Nucleus accumbens (tissue), 56 donors: ENCODE measurements around the gene FAM181B.

ENCODE experiments used
- DNase-seq, 56 donors: peaks; one replicate each; lab custom pipeline; 2025; lab: John Stamatoyannopoulos, UW

The FAM181B gene, protein sequence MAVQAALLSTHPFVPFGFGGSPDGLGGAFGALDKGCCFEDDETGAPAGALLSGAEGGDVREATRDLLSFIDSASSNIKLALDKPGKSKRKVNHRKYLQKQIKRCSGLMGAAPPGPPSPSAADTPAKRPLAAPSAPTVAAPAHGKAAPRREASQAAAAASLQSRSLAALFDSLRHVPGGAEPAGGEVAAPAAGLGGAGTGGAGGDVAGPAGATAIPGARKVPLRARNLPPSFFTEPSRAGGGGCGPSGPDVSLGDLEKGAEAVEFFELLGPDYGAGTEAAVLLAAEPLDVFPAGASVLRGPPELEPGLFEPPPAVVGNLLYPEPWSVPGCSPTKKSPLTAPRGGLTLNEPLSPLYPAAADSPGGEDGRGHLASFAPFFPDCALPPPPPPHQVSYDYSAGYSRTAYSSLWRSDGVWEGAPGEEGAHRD

DNA sequence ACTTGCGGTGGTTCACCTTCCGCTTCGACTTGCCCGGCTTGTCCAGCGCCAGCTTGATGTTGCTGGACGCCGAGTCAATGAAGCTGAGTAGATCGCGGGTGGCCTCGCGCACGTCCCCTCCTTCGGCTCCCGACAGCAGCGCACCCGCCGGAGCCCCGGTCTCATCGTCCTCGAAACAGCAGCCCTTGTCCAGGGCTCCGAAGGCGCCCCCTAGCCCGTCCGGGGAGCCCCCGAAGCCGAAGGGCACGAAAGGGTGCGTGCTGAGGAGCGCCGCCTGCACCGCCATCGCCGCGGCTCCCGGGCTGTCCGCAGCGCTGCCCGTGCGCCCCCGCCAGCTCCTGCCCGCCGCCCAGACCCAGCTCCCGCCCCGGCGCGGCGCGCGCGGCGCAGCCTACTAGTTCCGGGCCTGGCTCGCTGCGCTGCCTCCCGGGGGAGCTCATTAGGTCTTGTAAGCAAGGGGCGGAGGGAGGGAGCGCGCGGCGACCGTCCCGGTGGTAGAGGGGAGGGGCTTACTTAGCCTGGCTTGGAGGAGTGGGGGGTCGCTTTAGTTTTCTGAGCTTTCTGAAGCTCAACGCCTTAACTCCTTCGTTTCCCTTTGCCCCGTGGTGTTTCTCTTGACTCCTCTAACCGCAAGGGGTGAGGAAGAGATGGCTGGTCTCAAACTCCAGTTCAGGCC, at the start of gene FAM181B:
Gene FAM181B, minus strand, starts transcription at position 421 of the 676 bp plus-strand sequence. Its CDS starts 135 bp downstream, at position 286.
- DNase-seq = peak in 52 of 56 donors; percentile 30 to 94 (median 75)

DNA sequence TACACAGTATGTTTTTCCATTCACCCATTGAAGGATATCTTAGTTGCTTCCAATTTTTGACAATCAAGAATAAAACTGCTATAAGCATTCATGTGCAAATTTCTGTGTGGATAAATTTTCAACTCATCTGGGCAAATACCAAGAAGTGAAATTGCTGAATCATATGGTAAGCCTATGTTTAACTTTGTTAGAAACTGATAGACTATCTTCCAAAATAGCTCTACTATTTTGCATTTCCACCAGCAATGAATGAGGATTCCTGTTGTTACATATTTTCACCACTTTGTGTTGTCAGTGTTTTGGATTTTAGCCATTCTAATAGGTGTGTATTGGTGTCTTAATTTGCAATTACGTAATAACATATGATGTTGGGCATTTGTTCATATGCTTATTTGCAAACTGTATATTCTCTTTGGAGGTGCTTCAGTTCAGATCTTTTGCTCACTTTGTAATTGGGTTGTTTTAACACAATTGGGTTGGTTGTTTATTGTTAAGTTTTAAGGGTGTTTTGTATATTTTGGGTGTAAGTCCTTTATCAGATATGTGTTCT, 49.2 kb upstream of the FAM181B start:
- DNase-seq = no peak

GRCh38 chr11:82778776-82779175, 45.1 kb upstream of the FAM181B start:
- DNase-seq = no peak

GRCh38 chr11:82776377-82776776, 42.7 kb upstream of the FAM181B start:
- DNase-seq = no peak

- peak in 11 of 56 donors; percentile 8 to 48 (median 25) for DNase-seq
These were observed 42.2 kb upstream of the FAM181B start for GRCh38 chr11:82775736-82776346.

DNA sequence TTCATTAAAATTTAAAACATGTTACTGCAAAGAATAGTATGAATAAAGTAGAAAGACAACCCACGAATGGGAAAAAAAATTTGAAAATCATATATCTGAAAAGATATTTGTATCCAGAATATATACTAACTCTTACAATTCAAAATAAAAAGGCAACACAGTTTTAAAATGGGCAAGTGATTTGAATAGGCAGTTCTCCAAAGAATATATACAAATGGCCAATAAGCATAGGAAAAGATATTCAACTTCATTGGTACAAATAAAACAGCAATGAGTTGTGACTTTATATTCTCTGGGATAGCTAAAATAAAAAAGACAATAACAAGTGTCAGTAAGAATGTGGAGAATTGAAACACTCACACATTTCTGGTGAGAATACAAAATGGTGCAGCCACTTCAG, 41.6 kb upstream of the FAM181B start:
- no peak for DNase-seq

- DNase-seq = no peak
These were observed 38.1 kb upstream of the FAM181B start for GRCh38 chr11:82771781-82772180.

DNA sequence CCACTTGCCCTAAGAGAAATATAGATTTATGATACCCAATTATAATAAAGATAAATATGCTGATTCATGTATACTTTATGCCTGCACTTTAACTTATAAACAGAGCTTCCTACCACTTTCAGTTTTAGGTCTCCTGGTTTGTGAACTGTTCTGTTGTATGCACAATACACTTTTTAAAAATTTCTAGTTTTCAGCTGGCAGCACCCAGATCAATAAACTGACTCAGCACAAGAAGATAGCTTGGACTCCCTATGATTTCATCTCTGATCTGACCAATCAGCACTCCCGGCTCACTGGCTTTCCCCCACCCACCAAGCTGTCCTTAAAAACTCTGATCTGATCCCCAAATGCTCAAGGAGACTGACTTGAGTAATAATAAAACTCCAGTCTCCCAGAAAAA, 33.5 kb upstream of the FAM181B start:
- no peak for DNase-seq

- no peak for DNase-seq
These were observed 31.9 kb upstream of the FAM181B start for GRCh38 chr11:82765466-82766034.

DNA sequence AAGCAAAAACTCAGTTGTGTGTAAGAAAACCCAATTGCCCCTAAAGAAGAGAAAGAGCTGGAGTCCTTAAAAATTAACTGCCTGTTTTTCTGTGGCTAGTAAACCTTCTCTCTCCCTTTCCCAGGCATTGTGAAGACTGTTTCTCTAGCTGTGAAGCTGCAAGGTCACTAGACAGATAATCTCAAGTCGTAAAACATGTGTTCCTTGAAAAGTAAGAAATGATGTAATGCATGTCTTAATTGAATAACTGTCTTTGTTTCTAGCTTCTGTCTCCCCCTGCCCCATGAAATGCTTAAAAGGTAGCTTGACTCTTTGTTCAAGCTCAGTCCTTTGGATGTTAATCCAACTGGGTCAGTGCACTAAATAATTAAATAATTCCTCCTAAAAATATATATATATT, 29.5 kb upstream of the FAM181B start:
- DNase-seq = no peak

DNA sequence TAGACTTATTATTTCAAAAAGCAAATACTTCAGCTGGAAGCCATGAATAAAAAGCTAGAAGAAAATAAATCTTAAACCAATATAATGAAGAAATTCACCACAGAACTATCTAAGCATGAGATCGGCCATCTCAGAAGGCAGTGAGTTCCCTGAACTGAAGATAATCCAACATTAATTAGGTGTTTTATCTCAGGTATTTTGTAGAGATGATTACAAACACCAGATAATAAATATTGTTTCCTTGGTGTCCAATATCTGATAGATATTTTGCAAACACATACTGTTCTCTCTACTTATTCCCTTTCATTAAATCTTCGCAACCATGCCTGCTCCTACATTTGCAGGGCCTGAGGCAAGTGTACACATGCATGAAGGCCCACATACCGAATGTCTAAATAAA, 26.0 kb upstream of the FAM181B start:
- DNase-seq = no peak

DNA sequence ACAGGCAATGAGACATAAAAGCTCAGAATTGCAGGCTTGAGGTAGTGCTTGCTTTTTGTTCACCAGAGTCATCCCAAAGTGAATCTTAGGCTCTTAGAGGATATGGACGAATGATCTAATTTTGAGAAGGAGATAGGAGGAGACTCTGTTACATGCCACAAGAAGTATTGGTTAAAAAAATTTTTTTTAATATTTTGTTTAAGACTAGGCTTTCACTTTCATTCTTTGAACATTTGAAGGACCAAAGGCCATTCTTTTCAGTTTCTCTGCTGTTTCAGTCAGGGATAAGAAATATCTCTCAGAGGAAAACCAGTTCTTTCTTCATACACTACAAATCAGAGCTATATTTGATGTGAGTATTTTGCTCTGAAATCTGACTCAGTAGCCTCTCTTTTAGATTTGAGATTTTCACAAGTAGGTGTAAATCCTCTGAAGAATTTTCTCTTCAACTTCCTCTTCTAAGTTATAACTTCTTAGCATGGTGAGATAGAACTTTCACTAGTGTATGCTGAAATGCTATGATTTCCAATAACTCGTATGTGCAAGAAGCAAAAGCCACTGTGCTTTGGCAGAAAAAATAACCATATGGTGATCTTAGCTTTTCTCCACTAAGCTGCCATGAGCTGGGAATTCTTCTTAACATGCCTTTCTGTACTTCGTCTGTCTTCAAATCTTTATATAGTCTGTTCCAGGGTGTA, 24.1 kb upstream of the FAM181B start:
- no peak for DNase-seq

GRCh38 chr11:82756765-82757639, 23.3 kb upstream of the FAM181B start:
- DNase-seq = peak in 46 of 56 donors; percentile 9 to 82 (median 54)

- DNase-seq = no peak
These were observed 20.7 kb upstream of the FAM181B start for GRCh38 chr11:82754410-82754809.

DNA sequence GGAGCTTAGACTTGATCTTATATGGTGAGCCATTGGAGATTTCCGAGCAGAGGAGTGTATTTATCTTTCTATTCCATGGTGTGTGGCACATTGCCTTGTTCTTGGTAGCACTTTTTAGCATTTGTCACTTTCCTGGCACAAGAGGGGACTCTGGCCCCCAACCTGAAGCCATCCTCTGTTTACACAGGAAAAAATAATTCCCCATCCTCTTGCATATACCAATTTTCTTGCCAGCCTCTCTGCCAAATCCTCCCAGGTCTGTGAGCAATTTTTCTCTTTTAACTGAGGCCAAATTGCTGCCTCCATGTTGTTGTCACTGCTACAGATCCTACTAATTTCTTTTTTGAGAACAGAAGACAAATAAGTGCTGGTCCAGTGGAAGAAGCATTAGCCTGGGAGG, 20.3 kb upstream of the FAM181B start:
- DNase-seq = no peak

DNA sequence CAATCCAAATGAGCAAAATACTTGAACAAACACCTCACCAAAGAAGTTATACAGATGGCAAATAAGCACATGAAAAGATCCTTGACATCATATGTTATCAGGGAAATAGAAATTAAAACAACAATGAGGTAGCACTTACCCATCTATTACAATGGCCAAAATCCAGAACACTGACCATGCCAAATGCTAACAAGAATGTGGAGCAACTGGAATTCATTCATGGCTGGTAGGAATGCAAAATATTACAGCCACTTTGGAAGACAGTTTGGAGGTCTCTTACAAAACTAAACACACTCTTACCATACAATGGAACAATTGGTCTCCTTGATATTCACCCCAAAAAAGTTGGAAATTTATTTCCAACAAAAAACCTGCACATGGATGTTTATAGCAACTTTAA, 19.1 kb upstream of the FAM181B start:
- DNase-seq = no peak

GRCh38 chr11:82750643-82751139, 17.0 kb upstream of the FAM181B start:
- peak in 9 of 56 donors; percentile 12 to 30 (median 19) for DNase-seq

- DNase-seq = no peak
These were observed 13.8 kb upstream of the FAM181B start for GRCh38 chr11:82747471-82747870.

DNA sequence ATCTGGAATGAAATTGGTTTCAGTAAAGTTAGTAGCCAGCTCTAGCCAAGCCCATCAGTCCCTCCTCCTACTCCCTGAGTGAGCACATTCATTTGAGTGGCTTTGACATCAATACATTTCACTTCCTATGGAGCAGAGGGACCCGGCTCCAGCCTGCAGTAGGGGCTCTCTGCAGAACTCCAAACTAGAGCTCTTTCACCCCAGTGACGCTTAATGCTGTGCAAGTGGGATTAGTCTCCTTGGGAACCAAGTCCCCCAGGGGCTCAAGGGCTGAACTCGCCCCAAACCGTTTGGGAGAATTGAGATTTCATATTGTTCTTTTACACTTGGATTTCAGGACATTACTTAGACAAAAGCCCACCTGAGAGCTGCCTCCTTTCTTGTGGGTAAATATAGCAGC, 4.4 kb upstream of the FAM181B start:
- DNase-seq = no peak
